Mammary epithelial cell (primary cell): ENCODE measurements around the gene TRAM2.

Experiments
- CTCF ChIP-seq, 2 donors: IDR thresholded peaks in 1 of 2; conservative IDR thresholded peaks in 1 of 2; 2 replicates each; pipeline ENCODE4 v1.5.1; 2011 to 2012; ENCODE audit warnings: inconsistent platforms in 2 of 2, low read length in 2 of 2, mild to moderate bottlenecking in 2 of 2, control low read depth in 1 of 2, low read depth in 1 of 2; ENCODE audit not compliant: insufficient read depth in 1 of 2; ENCODE audit errors: extremely low read depth in 1 of 2
- EZH2 ChIP-seq: IDR thresholded peaks from 2 replicates; pipeline ENCODE4 v1.6.1; 2012; ENCODE audit warnings: low read length, inconsistent platforms, borderline replicate concordance

- TF ChIP-seq CTCF (conservative IDR thresholded peaks at IDR 0.05 in 1 of 2, IDR thresholded peaks at IDR 0.05 in 1 of 2; ENCODE audit: extremely low read depth in 1 of 2, insufficient read depth in 1 of 2, low read depth in 1 of 2, low read length in 2 of 2) (no peak), EZH2 (no peak)
These were observed 39.7 kb downstream of the TRAM2 start for GRCh38 chr6:52537001-52537753.
